Esophagus squamous epithelium (tissue), 4 donors: ENCODE results near the gene PRM2.

Experiments
- POLR2A ChIP-seq, 4 donors: fragments of 450-650 bp; IDR thresholded peaks; one replicate each; pipeline ENCODE4 v1.6.1; 2017; ENCODE audit warnings: antibody characterized with exemption in 4 of 4, mild to moderate bottlenecking in 4 of 4, moderate library complexity in 3 of 4
- TF ChIP-seq, protein P1 (sequence below), 6 experiments: fragments of 450-650 bp in 4 of 6; fragments of 200-600 bp in 2 of 6; sonication (generic) in 2 of 6; IDR thresholded peaks; one replicate each; pipeline ENCODE4 v1.5.1; 2016 to 2019; ENCODE audit warnings: antibody characterized with exemption in 6 of 6, mild to moderate bottlenecking in 4 of 6, moderate library complexity in 4 of 6

DNA sequence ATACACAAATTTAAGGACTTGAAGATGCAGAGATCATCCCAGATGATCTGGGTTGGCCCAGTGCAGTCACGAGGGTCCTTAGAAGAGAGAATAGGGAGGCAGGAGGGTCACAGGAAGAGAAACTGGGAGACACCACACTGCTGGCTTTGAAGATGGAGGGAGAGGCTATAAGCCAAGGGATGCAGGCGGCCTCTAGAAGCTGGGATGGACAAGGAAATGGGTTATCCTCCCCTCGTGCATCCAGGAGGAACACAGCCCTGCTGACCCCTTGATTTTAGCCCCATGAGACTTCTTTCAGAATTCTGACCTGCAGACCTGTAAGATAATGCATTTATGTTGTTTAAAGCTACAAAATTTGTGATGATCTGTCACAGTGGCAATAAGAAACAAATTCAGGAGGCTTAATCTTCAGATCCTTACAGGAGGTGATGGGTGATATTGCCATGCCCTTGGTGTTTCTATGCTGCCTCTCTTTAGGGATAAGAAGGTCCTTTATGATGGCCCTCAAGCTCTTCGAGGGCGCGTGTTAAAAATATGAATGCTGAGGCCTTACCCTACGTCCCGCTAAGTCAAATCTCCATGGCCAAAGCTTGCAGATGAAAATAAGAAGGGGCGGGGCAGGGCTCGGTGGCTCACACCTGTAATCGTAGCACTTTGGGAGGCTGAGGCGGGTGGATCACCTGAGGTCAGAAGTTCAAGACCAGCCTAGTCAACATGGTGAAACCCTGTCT lies 1.5 kb upstream of the PRM2 start:
- TF ChIP-seq POLR2A (IDR thresholded peaks at IDR 0.05) = no peak
- TF ChIP-seq, protein P1, sequence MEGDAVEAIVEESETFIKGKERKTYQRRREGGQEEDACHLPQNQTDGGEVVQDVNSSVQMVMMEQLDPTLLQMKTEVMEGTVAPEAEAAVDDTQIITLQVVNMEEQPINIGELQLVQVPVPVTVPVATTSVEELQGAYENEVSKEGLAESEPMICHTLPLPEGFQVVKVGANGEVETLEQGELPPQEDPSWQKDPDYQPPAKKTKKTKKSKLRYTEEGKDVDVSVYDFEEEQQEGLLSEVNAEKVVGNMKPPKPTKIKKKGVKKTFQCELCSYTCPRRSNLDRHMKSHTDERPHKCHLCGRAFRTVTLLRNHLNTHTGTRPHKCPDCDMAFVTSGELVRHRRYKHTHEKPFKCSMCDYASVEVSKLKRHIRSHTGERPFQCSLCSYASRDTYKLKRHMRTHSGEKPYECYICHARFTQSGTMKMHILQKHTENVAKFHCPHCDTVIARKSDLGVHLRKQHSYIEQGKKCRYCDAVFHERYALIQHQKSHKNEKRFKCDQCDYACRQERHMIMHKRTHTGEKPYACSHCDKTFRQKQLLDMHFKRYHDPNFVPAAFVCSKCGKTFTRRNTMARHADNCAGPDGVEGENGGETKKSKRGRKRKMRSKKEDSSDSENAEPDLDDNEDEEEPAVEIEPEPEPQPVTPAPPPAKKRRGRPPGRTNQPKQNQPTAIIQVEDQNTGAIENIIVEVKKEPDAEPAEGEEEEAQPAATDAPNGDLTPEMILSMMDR (IDR thresholded peaks at IDR 0.05) = no peak
